ENCODE data around the gene ZNF302.
"Not testable (repeated sequence)": the region's sequence is repeated elsewhere in the genome, so short reads cannot be mapped to it uniquely, and the experiment has no call there.

The ZNF302 gene

DNA sequence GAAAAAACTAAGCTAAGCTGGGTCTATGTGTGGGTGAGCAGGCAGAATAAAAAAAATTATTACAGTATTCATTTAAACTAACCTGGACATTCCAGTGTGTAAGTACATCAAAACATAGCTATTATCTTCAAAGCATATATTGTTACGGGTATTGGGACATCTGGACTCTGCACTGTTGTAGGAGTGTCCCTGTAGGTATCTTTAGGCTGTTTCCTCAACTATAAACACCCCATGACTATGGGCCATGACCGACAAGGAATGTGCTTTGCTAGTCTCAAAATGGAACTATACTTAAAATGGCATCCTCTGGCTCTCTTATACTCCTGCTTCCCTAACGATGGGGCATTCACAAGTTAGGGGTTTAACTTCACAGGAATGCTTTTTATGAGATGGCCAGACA lies 3.9 kb upstream of the ZNF302 start:
- DNase-seq, result no peak

DNA sequence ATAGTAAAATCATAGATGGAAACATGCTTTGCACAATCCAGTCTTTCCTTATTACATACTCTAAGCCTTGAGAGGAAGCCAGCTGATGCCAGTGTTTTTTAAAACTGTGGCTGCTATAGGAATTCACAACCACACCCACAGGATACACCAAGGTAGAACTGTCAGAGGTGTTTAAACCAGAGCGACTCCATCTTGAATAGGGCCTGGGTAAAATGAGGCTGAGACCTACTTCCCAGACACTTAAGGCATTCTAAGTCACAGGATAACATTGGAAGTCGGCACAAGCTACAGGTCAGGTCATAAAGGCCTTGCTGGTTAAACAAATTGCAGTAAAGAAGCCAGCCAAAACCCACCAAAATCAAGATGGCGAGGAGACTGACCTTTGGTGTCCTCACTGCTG lies 2.2 kb upstream of the ZNF302 start:
- no peak for DNase-seq

DNA sequence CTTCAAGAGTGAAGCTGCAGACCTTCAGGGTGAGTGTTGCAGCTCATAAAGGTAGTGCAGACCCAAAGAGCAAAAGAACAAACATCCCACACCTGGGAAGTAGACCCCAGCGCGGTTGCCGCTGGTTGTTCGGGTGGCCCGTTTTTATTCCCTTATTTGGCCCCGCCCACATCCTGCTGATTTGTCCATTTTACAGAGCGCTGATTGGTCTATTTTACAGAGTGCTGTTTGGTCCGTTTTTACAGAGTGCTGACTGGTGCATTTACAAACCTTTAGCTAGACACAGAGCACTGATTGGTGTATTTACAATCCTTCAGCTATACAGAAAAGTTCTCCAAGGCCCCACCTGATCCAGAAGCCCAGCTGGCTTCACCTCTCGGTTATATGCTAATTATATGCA lies 1.6 kb upstream of the ZNF302 start:
- DNase-seq, result no peak

DNA sequence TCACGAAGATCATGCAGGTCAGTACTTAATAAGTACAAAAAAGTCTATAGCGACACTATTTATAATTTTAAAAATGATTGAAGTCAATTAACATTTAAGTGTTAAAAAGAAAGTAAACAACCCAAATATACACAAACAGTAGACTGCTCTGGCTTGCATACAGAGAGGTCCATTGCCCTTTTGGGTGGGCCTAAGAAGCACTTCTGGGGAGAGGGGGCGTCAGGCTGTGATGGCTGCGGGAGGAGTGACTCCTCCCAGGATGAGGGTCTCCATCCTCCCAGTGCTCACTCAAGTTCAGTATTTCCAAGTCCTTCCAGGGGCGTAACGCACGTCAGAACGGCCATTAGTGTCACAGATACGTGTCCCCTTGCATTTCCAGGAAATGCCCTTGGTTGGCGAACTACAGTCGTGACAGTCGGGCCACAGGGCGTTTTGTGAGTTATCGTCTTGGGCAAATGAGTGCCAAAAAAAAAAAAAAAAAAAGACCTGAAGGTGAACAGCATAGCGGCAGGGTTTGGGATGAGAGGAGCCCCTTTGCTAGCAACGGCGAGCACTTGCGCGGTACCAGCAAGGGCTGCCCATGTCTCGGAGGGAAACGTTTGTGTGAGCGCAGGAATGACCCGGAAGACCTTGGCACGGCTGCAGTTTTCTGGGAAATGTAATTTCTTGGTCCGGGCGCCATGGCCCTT lies 637 bp upstream of the ZNF302 start, which contains the start of gene SCGB2B2:
Gene SCGB2B2 (minus strand): TSS at position 463 of the 689 bp plus-strand sequence. CDS start 82,596 bp downstream, outside the sequence.
- DNase-seq, result no peak

DNA sequence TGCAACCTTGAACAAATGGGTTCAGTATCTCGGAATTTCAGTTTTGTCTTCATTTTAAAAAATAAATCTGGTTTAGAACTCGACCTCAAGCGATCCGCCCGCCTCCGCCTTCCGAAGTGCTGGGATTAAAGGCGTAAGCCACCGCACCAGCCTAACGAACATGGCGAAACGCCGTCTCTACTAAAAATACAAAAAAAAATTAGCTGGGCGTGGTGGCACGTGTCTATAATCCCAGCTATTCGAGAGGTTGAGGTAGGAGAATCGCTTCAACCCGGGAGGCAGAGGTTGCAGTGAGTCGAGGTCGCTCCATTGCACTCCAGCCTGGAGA lies 571 bp downstream of the ZNF302 start:
- no peak for DNase-seq

DNA sequence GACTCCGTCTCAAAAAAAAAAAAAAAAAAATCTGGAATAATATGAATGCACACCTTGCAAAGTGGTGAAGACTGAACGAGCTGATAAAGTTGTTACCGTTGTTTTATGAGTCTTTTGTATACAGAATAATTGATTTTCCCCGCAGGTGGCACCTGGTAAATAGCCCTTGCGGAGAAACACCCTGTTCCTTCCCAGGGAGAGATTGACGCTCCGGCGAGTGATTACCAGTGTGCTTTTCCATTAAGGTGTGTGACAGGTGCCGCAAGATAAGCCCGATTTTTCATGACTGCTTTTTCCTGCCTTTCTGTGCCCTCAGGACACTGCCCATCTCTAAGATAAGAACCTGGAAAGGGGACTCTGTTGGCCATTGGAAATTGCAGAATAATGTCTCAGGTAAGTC lies 943 bp downstream of the ZNF302 start:
- no peak for DNase-seq

DNA sequence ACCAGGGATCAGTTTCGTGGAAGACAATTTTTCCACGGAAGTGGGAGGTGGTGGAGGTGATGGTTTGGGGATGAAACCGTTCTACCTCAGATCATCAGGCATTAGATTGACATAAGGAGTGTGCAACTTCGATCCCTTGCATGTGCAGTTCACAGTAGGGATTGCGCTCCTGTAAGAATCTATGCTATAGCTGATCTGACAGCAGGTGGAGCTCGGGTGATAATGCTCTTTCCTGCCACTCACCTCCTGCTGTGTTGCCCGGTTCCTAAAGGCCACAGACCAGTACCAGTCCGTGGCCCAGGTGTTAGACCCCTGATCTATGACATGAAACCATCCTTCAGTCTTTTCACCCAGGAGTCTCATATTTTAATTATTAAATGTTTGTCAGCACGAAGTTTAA lies 4.0 kb downstream of the ZNF302 start:
- no peak for DNase-seq

DNA sequence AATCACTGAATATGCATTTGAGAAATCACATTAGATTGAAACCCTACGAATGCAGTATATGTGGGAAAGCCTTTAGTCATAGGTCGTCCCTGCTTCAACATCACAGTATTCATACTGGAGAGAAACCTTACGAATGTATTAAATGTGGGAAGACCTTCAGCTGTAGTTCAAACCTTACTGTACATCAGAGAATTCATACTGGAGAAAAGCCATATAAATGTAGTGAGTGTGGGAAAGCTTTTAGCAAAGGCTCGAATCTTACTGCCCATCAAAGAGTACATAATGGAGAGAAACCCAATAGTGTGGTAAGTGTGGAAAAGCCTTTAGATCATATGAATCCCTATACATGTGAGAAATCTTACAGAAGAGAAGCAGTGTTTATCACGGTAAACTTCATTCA lies 7.8 kb downstream of the ZNF302 start:
- DNase-seq, result not testable (repeated sequence)

DNA sequence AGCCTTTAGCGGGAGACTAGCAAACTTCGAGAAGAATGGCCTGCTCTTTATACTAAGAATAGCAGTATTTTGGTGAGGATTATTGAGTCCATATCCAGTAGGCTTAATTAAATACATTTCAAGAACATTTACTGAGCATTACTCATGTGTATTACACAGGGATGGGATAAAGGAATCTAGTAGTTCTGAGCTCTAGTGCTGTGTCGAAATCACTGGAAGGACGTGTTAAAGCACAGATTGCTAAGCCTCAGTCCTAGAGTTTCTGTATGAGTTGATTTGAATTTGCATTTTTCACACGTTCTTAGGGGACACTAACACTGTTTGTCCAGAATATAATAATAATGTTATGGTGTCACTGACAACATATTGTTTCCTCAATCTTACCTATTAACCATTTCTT lies 9.0 kb downstream of the ZNF302 start:
- no peak for DNase-seq

DNA sequence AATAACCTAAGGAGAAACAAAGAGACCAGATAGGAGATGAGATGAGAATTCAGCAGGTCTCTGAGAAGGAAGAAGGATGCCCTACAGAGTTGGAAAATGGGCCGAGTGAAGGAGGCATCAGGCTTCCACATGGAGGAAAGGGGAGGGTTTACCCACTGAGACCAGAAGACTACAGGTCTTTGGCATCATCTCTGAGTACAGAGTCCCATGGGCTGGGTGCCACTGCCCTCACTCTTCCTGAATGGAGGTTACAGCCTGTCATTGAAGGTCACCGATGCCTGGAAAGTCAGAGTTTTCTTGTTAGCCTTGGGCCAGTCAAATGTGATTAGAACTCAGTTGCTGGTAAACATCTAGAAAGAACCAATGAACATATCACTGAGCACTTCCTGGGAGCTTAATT lies 9.9 kb downstream of the ZNF302 start:
- no peak for DNase-seq

DNA sequence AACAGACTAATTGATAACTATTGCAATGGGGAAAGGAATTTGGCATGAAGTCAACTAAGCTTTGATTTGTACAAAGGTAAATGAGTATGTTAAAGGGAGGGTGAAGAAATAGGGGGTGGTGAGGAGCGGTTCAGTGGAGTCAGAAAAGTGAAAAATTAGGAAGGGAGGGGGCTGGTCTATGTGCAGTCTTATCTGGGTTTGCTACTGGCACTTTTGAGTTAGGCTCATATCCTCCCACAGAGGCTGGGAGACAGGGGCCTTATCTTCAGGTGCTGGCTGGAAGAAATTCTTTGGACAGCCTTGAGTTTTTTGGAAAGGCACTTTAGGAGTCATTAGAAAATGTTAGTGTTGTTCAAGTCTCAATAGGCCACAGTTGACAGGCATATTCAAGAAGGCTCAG lies 11.1 kb downstream of the ZNF302 start:
- no peak for DNase-seq

DNA sequence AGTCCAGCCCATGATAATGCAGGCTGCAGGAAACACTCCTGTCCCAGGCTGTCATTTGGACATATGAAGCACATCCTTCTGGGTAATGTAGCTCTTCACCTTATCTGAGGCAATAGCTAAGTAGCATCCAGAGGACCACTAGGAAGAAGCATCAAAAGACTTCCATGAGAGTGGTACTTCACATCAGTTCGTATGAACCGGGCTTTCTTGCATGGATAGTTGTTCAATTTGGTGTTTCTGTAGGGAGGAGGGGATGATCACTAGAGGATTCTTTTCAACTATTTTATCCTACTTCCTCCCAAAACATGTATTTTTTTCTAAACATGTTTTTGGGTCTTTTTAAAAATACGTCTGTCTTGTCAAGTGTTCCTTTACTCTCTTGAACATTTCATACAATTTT lies 12.9 kb downstream of the ZNF302 start:
- no peak for DNase-seq

DNA sequence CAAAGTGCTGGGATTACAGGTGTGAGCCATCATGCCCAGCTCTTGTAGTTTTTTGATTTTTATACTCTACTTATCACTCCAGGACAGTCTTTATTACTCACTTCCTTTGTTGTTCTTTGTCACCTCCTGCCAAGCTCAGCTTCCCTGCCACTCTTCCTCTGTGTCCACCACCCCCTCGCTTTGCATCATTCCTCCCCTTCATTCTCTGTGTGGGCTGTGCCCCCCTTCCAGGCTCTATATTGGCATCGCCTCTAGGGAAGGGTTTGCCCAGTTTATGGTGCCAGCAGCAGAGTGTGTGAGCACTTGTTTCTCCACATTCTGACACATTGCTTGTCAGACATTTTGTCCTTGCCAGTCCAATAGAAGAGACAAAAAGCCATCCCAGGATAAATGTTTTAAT lies 15.1 kb downstream of the ZNF302 start:
- DNase-seq, result no peak

DNA sequence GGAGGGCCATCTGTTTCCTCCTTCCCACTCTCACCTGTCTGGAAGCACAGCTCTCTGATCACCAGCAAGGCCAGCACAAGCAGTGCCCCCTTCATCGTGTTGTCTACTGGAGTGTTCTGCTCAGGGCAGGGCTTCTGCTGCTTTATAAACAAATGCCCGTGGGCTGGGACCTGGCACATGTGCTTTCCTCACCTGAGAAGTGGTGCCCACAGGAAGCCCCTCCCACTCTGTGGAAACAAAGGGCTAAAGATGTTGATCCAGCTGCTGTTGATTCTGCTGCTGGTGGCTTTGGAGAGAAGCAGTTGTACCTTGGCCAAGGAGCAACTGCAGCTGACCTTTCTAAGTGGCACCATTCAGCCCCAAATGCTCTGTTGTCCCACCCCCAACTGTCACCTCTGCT lies 30.2 kb downstream of the ZNF302 start:
- no peak for DNase-seq

DNA sequence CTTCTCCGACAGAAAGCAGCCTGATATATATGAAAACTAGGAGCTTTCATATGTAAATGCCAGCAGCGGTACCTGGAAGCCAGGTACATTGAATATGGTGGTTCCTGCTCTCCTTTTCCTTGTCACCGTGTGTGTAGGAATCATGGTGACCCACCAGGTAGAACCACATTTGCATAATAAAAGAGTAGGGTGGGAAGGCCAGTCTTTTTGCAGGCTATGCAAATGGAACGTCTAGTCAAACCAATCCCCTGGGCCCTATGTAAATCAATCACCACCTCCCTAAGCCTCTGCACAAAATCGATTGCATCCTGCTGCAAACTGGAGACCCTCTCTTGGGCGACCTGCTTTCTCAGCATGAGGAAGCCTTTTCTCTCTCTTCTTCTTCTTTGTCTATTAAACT lies 34.4 kb downstream of the ZNF302 start:
- no peak for DNase-seq

DNA sequence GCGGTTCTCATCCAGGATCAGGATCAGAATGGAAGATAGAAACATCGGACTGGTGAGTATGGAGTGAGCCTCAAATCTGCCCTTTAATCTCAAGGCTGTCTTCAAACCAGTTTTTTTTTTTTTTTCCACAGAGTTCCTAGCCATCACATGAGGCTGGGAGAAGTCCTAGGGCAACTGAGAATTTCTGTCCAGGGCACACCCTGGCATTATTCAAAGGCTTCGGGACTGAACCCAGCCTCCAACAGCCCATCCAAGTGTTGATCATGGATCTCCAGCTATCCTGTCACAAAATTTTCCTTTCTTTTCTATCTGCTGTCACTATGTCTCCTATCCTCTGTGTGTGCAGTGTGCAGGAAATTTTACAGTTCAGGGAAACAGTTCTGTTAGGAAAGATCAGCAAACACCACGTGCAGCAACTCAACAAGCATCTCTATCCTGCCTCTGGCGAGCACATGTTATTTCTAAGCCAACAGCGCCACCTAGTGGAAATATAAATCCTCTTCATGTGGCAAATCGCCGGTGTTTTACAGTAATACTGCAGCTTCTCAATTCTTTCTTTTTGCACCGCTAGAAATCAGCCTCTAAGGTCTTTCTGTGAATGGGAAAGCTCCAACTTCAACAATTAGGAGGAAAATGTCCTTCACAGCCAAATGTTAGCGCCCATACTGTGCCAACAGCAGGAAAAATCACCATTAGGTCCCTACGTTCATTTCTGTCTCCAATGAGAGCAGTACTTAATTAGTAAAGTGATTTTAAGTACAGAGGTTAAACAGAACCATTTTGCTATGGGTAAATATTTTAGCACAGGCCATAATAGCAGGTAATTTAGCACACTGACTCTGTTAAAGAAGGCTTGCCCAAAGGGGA lies 35.1 kb downstream of the ZNF302 start:
- peak; percentile 67 for DNase-seq

DNA sequence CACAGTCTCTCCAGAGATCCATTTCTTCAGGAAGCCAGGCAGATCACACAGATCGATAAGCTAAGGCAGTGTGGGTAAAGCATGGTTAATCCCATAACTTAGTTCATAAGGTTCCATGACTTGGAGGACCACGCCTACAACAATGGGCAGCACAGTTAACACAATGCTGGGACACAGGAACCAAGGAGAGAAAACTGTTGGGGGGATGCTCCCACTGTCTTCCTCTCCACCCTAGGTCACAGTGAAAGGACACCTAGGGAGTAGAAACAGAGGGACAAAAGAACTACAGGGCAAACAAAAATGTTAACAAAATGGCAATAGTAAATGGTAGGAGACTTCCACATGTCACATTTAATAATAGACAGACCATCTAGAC lies 35.8 kb downstream of the ZNF302 start:
- DNase-seq, result no peak

DNA sequence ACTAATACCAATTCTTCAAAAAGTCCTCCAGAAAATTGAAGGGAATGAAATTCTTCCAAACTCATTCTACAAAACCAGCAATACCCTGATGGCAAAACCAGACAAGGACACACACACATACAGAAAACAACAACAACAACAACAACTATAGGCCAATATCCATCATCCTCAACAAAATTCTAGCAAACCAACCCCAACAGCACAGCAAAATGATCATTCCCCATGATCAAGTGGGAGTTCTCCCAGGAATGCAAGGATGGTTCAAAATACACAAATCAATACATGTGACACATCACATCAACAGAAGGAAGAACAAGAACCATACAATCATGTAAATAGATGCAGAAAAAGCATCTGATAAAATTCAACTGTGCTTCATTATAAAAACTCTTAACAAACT lies 37.9 kb downstream of the ZNF302 start:
- DNase-seq, result no peak

DNA sequence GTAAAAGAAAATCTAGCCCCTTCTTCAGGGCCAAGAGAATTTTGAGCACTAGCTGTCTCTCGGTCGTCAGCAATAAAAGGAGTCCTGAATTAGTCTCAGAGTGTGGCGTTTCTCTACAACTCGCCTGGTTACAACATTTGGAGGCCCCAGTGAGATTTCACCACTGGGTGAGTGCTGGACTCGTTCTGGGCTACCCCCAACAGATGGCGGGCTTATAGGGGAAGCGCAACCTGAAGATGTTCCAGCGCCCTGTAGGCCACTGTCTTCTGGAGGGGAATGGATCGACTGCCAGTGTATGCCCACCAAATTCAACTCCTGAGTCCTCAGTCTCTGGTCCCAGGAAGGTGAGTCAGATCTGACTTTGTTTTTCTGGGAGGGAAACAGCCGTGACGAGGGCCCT lies 44.9 kb downstream of the ZNF302 start:
- DNase-seq, result no peak

DNA sequence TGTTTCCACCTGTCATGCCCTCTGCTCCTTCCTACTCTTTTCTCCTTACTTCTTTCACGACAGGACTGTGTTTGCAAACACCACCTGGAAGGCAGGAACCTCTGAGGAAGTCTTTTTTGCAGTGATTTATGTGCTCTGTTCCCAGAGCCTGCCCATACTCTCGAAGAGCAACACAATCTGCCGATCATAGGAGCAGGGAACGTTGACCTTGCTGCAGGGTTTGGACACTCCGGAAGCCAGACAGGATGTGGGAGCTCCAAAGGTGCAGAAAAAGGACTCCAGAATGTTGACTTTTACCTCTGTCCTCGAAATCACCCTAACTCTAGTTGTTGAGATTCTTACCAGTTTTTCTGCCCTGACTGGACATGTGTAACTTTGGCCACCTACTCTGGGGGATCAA lies 47.9 kb downstream of the ZNF302 start:
- no peak for DNase-seq

DNA sequence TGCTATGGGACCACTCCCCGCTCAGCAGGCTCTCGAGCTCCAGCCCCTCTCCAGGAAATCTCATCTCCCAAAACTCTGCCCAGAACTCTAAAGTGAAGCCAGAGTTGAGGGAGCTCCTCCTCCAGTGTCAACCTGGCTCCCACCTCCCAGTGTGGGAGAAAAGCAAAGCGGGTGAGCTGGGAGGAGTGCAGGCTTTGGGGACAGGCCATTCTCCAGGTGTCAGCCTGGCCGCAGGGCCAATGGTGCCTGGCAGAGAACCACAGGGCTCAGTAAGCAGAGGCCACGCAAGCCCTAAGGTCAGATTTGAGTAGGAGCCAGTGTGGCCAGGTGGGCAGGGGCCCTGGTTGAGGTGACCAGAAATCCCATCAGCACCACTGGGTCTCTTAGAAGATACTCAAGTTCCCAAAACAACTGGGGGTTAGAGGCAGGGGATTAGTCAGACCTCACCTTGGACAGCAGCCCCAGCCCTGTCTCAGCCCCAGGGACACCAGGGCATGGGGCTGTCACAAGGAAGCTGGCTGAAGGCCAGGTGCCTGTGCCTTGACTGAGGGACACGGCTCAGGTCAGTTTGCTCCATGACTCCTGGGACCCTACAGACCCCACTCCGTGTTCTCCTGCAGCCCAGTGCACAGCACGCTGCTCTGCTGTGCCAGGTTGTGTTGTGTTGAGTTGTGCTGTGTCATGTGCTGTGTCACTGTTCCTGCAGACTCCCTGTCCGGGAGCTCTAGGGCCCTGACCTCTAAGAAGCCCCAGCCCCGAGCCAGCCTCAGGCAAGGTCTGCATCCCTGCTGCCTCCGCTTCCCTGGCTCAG lies 53.7 kb downstream of the ZNF302 start:
- DNase-seq, result no peak

DNA sequence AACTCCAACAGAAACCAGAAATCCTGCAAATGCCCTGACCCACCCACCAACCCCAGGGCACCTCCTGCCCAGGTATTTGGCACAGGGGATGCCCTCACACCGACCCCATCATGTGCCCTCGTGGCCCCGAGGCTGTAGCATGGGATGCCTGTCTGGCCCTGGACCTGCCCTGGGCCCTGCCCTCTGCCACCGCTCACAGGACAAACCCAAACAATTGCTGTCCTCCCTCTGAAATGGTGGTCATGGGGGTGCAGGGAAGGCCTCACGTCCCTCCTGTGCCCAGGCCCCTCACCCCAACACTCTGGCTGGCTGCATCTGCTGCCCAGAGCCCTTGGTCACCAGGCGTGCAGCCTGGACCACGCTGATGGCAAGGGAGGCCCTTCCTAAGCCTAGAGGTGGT lies 54.5 kb downstream of the ZNF302 start:
- no peak for DNase-seq

DNA sequence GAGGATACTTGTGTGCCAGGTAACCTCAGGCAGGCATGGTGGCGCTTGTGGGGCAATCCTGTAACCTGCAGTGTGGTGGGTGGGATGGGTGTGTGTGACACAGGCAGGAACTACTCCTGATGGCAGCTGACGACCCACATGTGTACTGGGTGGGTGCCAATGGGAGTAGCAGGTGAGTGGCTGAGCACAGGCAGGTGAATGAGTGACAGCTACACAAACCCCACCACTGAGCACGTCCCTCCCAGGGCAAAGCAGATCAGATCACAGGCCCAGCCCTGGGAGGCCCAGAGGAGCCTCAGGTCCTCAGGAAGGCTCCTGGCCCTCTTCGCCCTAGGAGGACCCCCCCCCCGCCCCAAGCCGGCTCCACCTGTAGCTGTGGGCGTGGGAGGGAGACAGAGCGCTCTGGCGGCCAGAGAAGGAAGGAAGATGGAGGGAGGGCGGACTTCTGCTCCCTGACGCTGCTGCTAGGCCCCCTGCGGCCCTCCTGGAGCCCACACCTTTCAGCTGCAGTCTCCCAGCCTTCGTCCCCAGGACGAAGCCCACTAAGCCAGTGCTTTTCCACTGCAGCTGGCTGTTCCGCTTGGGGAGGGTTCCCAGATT lies 55.2 kb downstream of the ZNF302 start:
- DNase-seq, result no peak

Measured in central memory CD4-positive, alpha-beta T cell (primary cell).